DMS79 treated with DMSO at 0.1 percent for 48 hours (cell line): Measurements from ENCODE around the gene BABAM1.
"Not testable (repeated sequence)": the region's sequence is repeated elsewhere in the genome, so short reads cannot be mapped to it uniquely, and the experiment has no call there.

Source experiments
- DNase-seq: peaks from one replicate; lab custom pipeline; 2025; lab: John Stamatoyannopoulos, UW

The BABAM1 gene

GRCh38 chr19:17274892-17275291 is 7.6 kb downstream of the BABAM1 start:
- not testable (repeated sequence) for DNase-seq

- DNase-seq, result no peak
These were observed 8.4 kb downstream of the BABAM1 start for GRCh38 chr19:17275441-17276175.

- DNase-seq, result no peak
These were observed 12.2 kb downstream of the BABAM1 start for GRCh38 chr19:17279436-17279835.

- DNase-seq, result peak; percentile 15
These were observed 14.4 kb downstream of the BABAM1 start, which contains the start of gene ANKLE1 for GRCh38 chr19:17281391-17282304. Gene ANKLE1, plus strand, starts transcription at chr19:17281901. Its CDS starts 20 bp downstream, at chr19:17281921.

GRCh38 chr19:17282488-17283125 is 15.4 kb downstream of the BABAM1 start:
- peak; percentile 77 for DNase-seq

GRCh38 chr19:17283504-17283996 is 16.3 kb downstream of the BABAM1 start:
- no peak for DNase-seq

- DNase-seq, result no peak
These were observed 18.3 kb downstream of the BABAM1 start for GRCh38 chr19:17285415-17286135.

- no peak for DNase-seq
These were observed 19.0 kb downstream of the BABAM1 start for GRCh38 chr19:17286263-17286662.

GRCh38 chr19:17286752-17287151 is 19.5 kb downstream of the BABAM1 start:
- no peak for DNase-seq

GRCh38 chr19:17289489-17289888 is 22.2 kb downstream of the BABAM1 start:
- no peak for DNase-seq

- DNase-seq, result no peak
These were observed 25.2 kb downstream of the BABAM1 start for GRCh38 chr19:17292301-17293074.

- no peak for DNase-seq
These were observed 26.4 kb downstream of the BABAM1 start for GRCh38 chr19:17293605-17294004.

GRCh38 chr19:17294051-17294891 is 27.0 kb downstream of the BABAM1 start:
- no peak for DNase-seq

- not testable (repeated sequence) for DNase-seq
These were observed 28.3 kb downstream of the BABAM1 start for GRCh38 chr19:17295551-17295950.

- DNase-seq, result no peak
These were observed 29.0 kb downstream of the BABAM1 start for GRCh38 chr19:17296273-17296672.

GRCh38 chr19:17296976-17297375 is 29.7 kb downstream of the BABAM1 start:
- DNase-seq, result no peak

GRCh38 chr19:17300992-17301619 is 33.9 kb downstream of the BABAM1 start:
- no peak for DNase-seq

- no peak for DNase-seq
These were observed 35.3 kb downstream of the BABAM1 start for GRCh38 chr19:17302391-17303166.
